HG02970 (cell line): Measurements from ENCODE around the gene CRISPLD2.

Experiments used
- ATAC-seq: cut with Tn5 transposase; IDR thresholded peaks from one replicate; pipeline ENCODE4 v1.9.1; 2021; ENCODE audit warnings: mild to moderate bottlenecking, moderate library complexity, moderate number of reproducible peaks; ENCODE audit not compliant: unreplicated experiment, low FRiP score

Gene CRISPLD2

GRCh38 chr16:84899414-84899813 lies 79.6 kb downstream of the CRISPLD2 start:
- no peak for ATAC-seq

GRCh38 chr16:84905965-84906460 lies 86.2 kb downstream of the CRISPLD2 start:
- no peak for ATAC-seq

- no peak for ATAC-seq
These were observed 87.3 kb downstream of the CRISPLD2 start for GRCh38 chr16:84907051-84907450.

- no peak for ATAC-seq
These were observed 87.8 kb downstream of the CRISPLD2 start for GRCh38 chr16:84907575-84907974.

GRCh38 chr16:84909476-84910085 lies 89.8 kb downstream of the CRISPLD2 start:
- no peak for ATAC-seq

- no peak for ATAC-seq
These were observed 91.9 kb downstream of the CRISPLD2 start for GRCh38 chr16:84911486-84912216.

- ATAC-seq = no peak
These were observed 93.5 kb downstream of the CRISPLD2 start for GRCh38 chr16:84913315-84913714.

- ATAC-seq = no peak
These were observed 94.5 kb downstream of the CRISPLD2 start for GRCh38 chr16:84914273-84914672.

- no peak for ATAC-seq
These were observed 96.4 kb downstream of the CRISPLD2 start for GRCh38 chr16:84916178-84916577.

GRCh38 chr16:84916850-84917249 lies 97.1 kb downstream of the CRISPLD2 start:
- ATAC-seq = no peak

- no peak for ATAC-seq
These were observed 97.7 kb downstream of the CRISPLD2 start for GRCh38 chr16:84917492-84917891.

- ATAC-seq = no peak
These were observed 98.5 kb downstream of the CRISPLD2 start for GRCh38 chr16:84918006-84918909.

GRCh38 chr16:84919269-84919668 lies 99.5 kb downstream of the CRISPLD2 start:
- no peak for ATAC-seq

- no peak for ATAC-seq
These were observed 99.9 kb downstream of the CRISPLD2 start for GRCh38 chr16:84919708-84920107.

- ATAC-seq = no peak
These were observed 100.5 kb downstream of the CRISPLD2 start for GRCh38 chr16:84920333-84920732.

- no peak for ATAC-seq
These were observed 102.8 kb downstream of the CRISPLD2 start for GRCh38 chr16:84922351-84923120.

- ATAC-seq = no peak
These were observed 104.7 kb downstream of the CRISPLD2 start for GRCh38 chr16:84924331-84925091.

GRCh38 chr16:84925092-84925772 lies 105.4 kb downstream of the CRISPLD2 start:
- no peak for ATAC-seq

- no peak for ATAC-seq
These were observed 106.1 kb downstream of the CRISPLD2 start for GRCh38 chr16:84925773-84926372.
